Naive thymus-derived CD4-positive, alpha-beta T cell (primary cell): ENCODE measurements around the gene GRAMD2A. TPM values are rescaled to one million over a fixed set of nuclear protein-coding genes. Genes with fewer than 3 reads are reported as not detected.

ENCODE experiments used
- ATAC-seq: fragments of 150-1000 bp; cut with Tn5 transposase; 2 replicates; pipeline ENCODE4 v1.10.0; 2021; ENCODE audit warnings: mild to moderate bottlenecking, moderate library complexity
- CTCF ChIA-PET: fragments of 350-600 bp; sonication (Branson Sonifier 250); formaldehyde crosslinking; loops from one replicate; lab custom pipeline; 2021; ENCODE audit warnings: antibody characterized with exemption; lab: Charles Lee
- POLR2A ChIA-PET: fragments of 350-600 bp; sonication (Branson Sonifier 250); formaldehyde crosslinking; loops from one replicate; lab custom pipeline; 2021; ENCODE audit warnings: antibody characterized with exemption, inconsistent platforms; lab: Charles Lee
- DNase-seq, 9 donors: peaks; one replicate each; pipeline versions ENCODE4 v3.0.0 to v3.0.0-alpha.2; 2020 to 2022; ENCODE audit warnings: mixed read lengths in 1 of 9
- H3K27ac ChIP-seq: one replicate; pipeline ENCODE4 v1.7.0; 2013; ENCODE audit warnings: mild to moderate bottlenecking, low read depth, low read length, moderate library complexity
- H3K27me3 ChIP-seq, 2 donors: one replicate each; pipeline ENCODE4 v1.7.0; 2013; ENCODE audit warnings: low read length in 2 of 2, mild to moderate bottlenecking in 2 of 2, moderate library complexity in 2 of 2; ENCODE audit not compliant: control insufficient read depth in 2 of 2, insufficient read depth in 2 of 2
- H3K36me3 ChIP-seq, 3 experiments: 1 replicate in 2 of 3; 2 replicates in 1 of 3; pipeline ENCODE4 v1.7.0; 2013; ENCODE audit warnings: low read length in 3 of 3, mild to moderate bottlenecking in 3 of 3, moderate library complexity in 1 of 3; ENCODE audit not compliant: insufficient read depth in 3 of 3, control insufficient read depth in 2 of 3
- H3K4me1 ChIP-seq, 2 donors: one replicate each; pipeline ENCODE4 v1.7.0; 2013; ENCODE audit warnings: low read length in 2 of 2, mild to moderate bottlenecking in 2 of 2, moderate library complexity in 1 of 2; ENCODE audit not compliant: control insufficient read depth in 2 of 2, insufficient read depth in 2 of 2
- H3K4me3 ChIP-seq: 2 replicates; pipeline ENCODE4 v1.7.0; 2013; ENCODE audit warnings: mild to moderate bottlenecking, low read length
- H3K9me3 ChIP-seq, 3 experiments: 1 replicate in 2 of 3; 2 replicates in 1 of 3; pipeline ENCODE4 v1.7.0; 2013; ENCODE audit warnings: low read length in 3 of 3; ENCODE audit not compliant: control insufficient read depth in 2 of 3
- H3K27ac Mint-ChIP-seq, 9 donors: one replicate each; pipeline ENCODE4 v1.8.0; 2020 to 2022; ENCODE audit warnings: mixed read lengths in 9 of 9, mild to moderate bottlenecking in 8 of 9, moderate library complexity in 5 of 9, inconsistent platforms in 2 of 9
- H3K27me3 Mint-ChIP-seq, 5 donors: one replicate each; pipeline ENCODE4 v1.8.0; 2021 to 2022; ENCODE audit warnings: mixed read lengths in 5 of 5, mild to moderate bottlenecking in 1 of 5
- H3K36me3 Mint-ChIP-seq, 5 donors: one replicate each; pipeline ENCODE4 v1.8.0; 2020 to 2022; ENCODE audit warnings: mixed read lengths in 5 of 5, mild to moderate bottlenecking in 3 of 5, inconsistent platforms in 1 of 5
- H3K4me1 Mint-ChIP-seq, 7 donors: one replicate each; pipeline ENCODE4 v1.8.0; 2020 to 2022; ENCODE audit warnings: mixed read lengths in 7 of 7, mild to moderate bottlenecking in 3 of 7, inconsistent platforms in 1 of 7
- H3K4me3 Mint-ChIP-seq, 10 donors: one replicate each; pipeline ENCODE4 v1.8.0; 2020 to 2022; ENCODE audit warnings: mild to moderate bottlenecking in 10 of 10, mixed read lengths in 10 of 10, moderate library complexity in 6 of 10, inconsistent platforms in 2 of 10
- H3K9me3 Mint-ChIP-seq, 11 donors: one replicate each; pipeline ENCODE4 v1.8.0; 2020 to 2022; ENCODE audit warnings: mixed read lengths in 11 of 11, mild to moderate bottlenecking in 4 of 11, inconsistent platforms in 1 of 11, moderate library complexity in 1 of 11
- intact Hi-C, 2 donors: fragments of 100-400 bp; cut with micrococcal nuclease; formaldehyde crosslinking; loops; one replicate each; pipeline ENCODE4 v1.15.1; 2023
- polyA plus RNA-seq, 2 donors: library from polyadenylated mRNA; unstranded; fragments of 300-500 nt; fragmentation: Illumina TruSeq; gene quantifications; one replicate each; pipeline ENCODE4 v1.2.3, GENCODE V29; 2021
- total RNA-seq, 6 experiments: library from RNA in 5 of 6; stranded (reverse) in 5 of 6; gene quantifications; 1 replicate in 5 of 6; 2 replicates in 1 of 6; pipeline ENCODE4 v1.2.3 and lab custom pipeline; 2021 to 2026

GRAMD2A gene
- total and polyA plus RNA-seq, 7 experiments from 2014 or later: not detected

DNA sequence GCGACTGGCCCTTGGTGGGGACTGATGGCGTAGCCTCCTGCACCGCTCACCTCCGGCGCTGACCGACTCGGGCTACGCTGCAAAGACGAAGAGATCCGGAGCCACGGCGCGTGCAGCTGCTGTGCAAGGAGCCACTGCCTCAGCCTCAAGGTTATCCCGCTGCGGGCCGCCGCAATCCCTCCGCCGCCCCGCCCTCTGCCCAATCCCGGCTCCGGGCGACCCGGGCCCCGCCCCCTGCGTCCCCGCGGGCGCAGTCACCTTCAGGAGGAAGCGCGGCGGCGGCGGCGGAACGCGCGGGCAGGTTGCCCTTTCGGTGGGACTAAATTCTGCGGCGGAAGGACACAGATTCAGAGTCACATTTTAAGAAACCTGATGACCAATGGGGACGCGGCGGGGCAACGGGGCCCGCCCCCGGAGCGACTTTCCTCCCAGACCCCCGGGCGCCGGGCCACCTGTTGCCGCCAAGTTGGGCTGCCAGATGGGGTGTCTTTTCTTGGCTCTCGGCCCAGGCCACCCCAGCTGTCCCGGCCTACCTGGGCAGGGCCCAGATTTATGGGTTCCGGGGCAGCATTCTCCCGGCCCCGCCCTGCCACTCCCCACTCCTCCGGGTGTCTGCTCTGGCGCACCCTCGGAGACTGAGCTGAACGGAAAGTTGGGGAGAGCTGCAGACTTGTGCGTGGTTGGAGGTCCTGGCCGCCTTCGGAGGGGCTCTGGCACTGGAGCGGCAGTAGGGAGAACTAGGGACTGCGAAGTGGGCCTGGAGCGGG is 33.7 kb upstream of the GRAMD2A start, which contains the start of gene PKM:
Gene PKM, minus strand, starts transcription at position 125 of the 767 bp plus-strand sequence. CDS start 12,093 bp downstream, outside the sequence.
- Histone ChIP-seq H3K9me3 (no peaks in the 10 kb centered on the region), H3K27ac (peak within 1 kb of the TSS; percentile 73), H3K4me1 (peaks cover 34 to 39% of the 10 kb centered on the region in 2 donors), H3K27me3 (no peaks in the 10 kb centered on the region), H3K36me3 (peaks cover 0 to 7% (median 0%) of the 10 kb centered on the region in 3 experiments), H3K4me3 (peak within 1 kb of the TSS; percentile 73)
- Mint-ChIP-seq H3K4me3 (peak within 1 kb of the TSS; percentile 95 to 100 (median 99)), H3K9me3 (peaks cover 0 to 2% (median 0%) of the 10 kb centered on the region in 11 donors), H3K27ac (peak within 1 kb of the TSS; percentile 89 to 99 (median 95)), H3K4me1 (peaks cover 40 to 55% (median 50%) of the 10 kb centered on the region in 7 donors), H3K27me3 (peaks cover 0 to 3% (median 0%) of the 10 kb centered on the region in 5 donors), H3K36me3 (peaks cover 0 to 30% (median 0%) of the 10 kb centered on the region in 5 donors)
- ChIA-PET POLR2A (interaction anchor here (0.6 to 3.8 kb wide), 17 partner anchors 8 to 455 kb away, joined by 3 to 38 read pairs (median 5); partner anchors contain the start of genes BBS4, HEXA, HIGD2B and MYO9A), CTCF (interaction anchor here (0.6 to 2.7 kb wide), 4 partner anchors 10 to 351 kb away, joined by 3 to 9 read pairs (median 3); no protein-coding TSS in a partner anchor)
- intact Hi-C loops: loop anchor here (1.0 to 10.0 kb wide), 6 partner anchors 41 to 454 kb away; partner anchors contain the start of genes MYO9A (in 2 of the 2), PARP6 (in 2 of the 2), SENP8 (in 2 of the 2) and ARIH1 (in 1 of the 2)
- peak; percentile 82 to 99 (median 88) for DNase-seq
- ATAC-seq: peak; percentile 65

- H3K36me3 Mint-ChIP-seq: peaks cover 0 to 34% (median 0%) of the 10 kb centered on the region in 5 donors
These were observed 32.8 kb upstream of the GRAMD2A start for GRCh38 chr15:72230197-72231065.

GRCh38 chr15:72229947-72230196 is 32.3 kb upstream of the GRAMD2A start:
- peak overlapping the region; percentile 73 for H3K4me3 ChIP-seq
- peaks cover 0 to 2% (median 0%) of the 10 kb centered on the region in 11 donors for H3K9me3 Mint-ChIP-seq
- H3K27ac Mint-ChIP-seq: peak overlapping the region; percentile 97 to 99 (median 98)
- ATAC-seq (no peak), DNase-seq (peak in 1 of 9 donors; percentile 24)
- intact Hi-C loops: loop anchor here (2.0 to 10.0 kb wide), 3 partner anchors 147 to 553 kb away; partner anchors contain the start of genes ADPGK (in 2 of the 2), BBS4 (in 1 of the 2), HEXA (in 1 of the 2) and HIGD2B (in 1 of the 2)
- peaks cover 38 to 49% of the 10 kb centered on the region in 2 donors for H3K4me1 ChIP-seq
- peaks cover 47 to 66% (median 59%) of the 10 kb centered on the region in 7 donors for H3K4me1 Mint-ChIP-seq
- H3K27me3 Mint-ChIP-seq: peaks cover 0 to 3% (median 0%) of the 10 kb centered on the region in 5 donors
- H3K36me3 ChIP-seq: peaks cover 0 to 7% (median 0%) of the 10 kb centered on the region in 3 experiments
- peak overlapping the region; percentile 73 for H3K27ac ChIP-seq
- no peaks in the 10 kb centered on the region for H3K9me3 ChIP-seq
- POLR2A ChIA-PET: interaction anchor here (0.7 to 4.4 kb wide), 9 partner anchors 9 to 453 kb away, joined by 3 to 38 read pairs (median 5); partner anchors contain the start of genes HEXA and SENP8
- peak overlapping the region; percentile 95 to 100 (median 99) for H3K4me3 Mint-ChIP-seq
- H3K27me3 ChIP-seq: no peaks in the 10 kb centered on the region
- CTCF ChIA-PET: interaction anchor here (1.2 kb wide), 1 partner anchor 88 kb away, joined by 3 read pairs; no protein-coding TSS in a partner anchor
- H3K36me3 Mint-ChIP-seq: peaks cover 0 to 36% (median 0%) of the 10 kb centered on the region in 5 donors

More at GRCh38 chr15:72230197-72231065, 32.8 kb upstream of the GRAMD2A start:
- H3K4me3 ChIP-seq: peak overlapping the region; percentile 73
- peak overlapping the region; percentile 73 for H3K27ac ChIP-seq
- Mint-ChIP-seq H3K27ac (peak overlapping the region; percentile 89 to 99 (median 95)), H3K9me3 (peaks cover 0 to 2% (median 0%) of the 10 kb centered on the region in 11 donors), H3K27me3 (peaks cover 0 to 3% (median 0%) of the 10 kb centered on the region in 5 donors), H3K4me1 (peaks cover 45 to 62% (median 56%) of the 10 kb centered on the region in 7 donors), H3K4me3 (peak overlapping the region; percentile 95 to 100 (median 99))
- intact Hi-C loops: loop anchor here (1.0 to 10.0 kb wide), 6 partner anchors 42 to 454 kb away; partner anchors contain the start of genes MYO9A (in 2 of the 2), PARP6 (in 2 of the 2), SENP8 (in 2 of the 2) and ARIH1 (in 1 of the 2)
- no peaks in the 10 kb centered on the region for H3K27me3 ChIP-seq
- no peaks in the 10 kb centered on the region for H3K9me3 ChIP-seq
- peaks cover 0 to 7% (median 0%) of the 10 kb centered on the region in 3 experiments for H3K36me3 ChIP-seq
- DNase-seq (peak in 8 of 9 donors; percentile 33 to 92 (median 40)), ATAC-seq (peak; percentile 4)
- ChIA-PET CTCF (interaction anchor here (1.2 to 2.7 kb wide), 2 partner anchors 43 to 87 kb away, joined by 3 to 9 read pairs; no protein-coding TSS in a partner anchor), POLR2A (interaction anchor here (0.6 to 4.4 kb wide), 12 partner anchors 8 to 453 kb away, joined by 3 to 38 read pairs (median 5); partner anchors contain the start of genes HEXA and SENP8)
- H3K4me1 ChIP-seq: peaks cover 38 to 47% of the 10 kb centered on the region in 2 donors

DNA sequence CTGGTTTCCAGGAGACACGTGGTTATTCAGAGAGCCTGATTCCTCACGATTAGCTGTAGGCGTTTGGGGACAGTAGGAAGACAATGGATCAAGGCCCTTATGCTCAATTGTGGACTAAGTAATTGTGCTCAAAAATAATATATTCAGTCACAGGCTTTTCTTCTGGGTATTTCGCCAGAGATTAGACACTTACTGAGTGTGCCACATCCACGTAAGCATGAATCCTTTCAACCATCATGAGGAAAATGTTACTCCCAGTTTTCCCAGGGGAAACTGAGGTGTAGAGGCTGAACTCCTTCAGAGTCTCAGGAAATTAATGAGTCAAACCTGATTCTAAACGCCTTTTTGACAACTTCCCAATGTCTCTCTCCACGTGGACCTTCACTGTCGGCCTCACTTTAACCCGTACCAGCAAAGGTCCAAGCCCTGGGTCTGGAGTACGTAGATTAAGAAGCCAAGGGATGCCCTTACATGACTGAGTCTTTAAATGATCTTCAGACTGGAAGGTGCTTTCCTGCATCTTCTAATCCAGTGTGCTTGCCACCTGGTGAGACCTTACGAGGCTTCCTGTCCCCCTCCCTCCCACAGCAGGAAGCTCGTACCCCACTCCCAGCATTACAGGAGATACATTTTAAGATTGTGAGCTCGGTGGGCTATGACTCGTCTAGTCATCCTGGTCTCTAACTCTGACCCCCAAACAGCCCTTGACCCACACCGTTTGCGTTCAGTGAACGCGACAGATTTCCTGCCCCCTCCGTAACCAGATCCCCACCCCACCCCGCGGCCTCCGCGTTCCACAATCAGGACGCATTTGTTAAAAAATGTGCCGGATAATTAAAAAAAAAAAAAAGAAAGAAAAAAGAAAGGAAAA is 31.7 kb upstream of the GRAMD2A start:
- Histone ChIP-seq H3K36me3 (peaks cover 0 to 9% (median 0%) of the 10 kb centered on the region in 3 experiments), H3K27ac (peak overlapping the region; percentile 73), H3K9me3 (no peaks in the 10 kb centered on the region), H3K4me1 (peaks cover 38 to 49% of the 10 kb centered on the region in 2 donors), H3K27me3 (no peaks in the 10 kb centered on the region), H3K4me3 (peak overlapping the region; percentile 73)
- intact Hi-C loops: loop anchor here (2.0 to 5.0 kb wide), 2 partner anchors 148 to 553 kb away; partner anchors contain the start of genes ADPGK (in 2 of the 2) and HEXA (in 1 of the 2)
- CTCF ChIA-PET: interaction anchor here (1.2 kb wide), 1 partner anchor 88 kb away, joined by 3 read pairs; no protein-coding TSS in a partner anchor
- ATAC-seq: no peak
- Mint-ChIP-seq H3K4me3 (peak overlapping the region; percentile 95 to 100 (median 99)), H3K4me1 (peaks cover 49 to 66% (median 60%) of the 10 kb centered on the region in 7 donors), H3K27me3 (peaks cover 0 to 3% (median 0%) of the 10 kb centered on the region in 5 donors), H3K27ac (peak overlapping the region; percentile 97 to 99 (median 98)), H3K9me3 (peaks cover 0 to 2% (median 0%) of the 10 kb centered on the region in 11 donors), H3K36me3 (peaks cover 0 to 37% (median 0%) of the 10 kb centered on the region in 5 donors)
- POLR2A ChIA-PET: interaction anchor here (1.1 to 4.4 kb wide), 10 partner anchors 9 to 454 kb away, joined by 3 to 38 read pairs (median 5); partner anchors contain the start of genes HEXA and SENP8
- peak in 7 of 9 donors; percentile 32 to 70 (median 41) for DNase-seq
